ENCODE data around the gene SGIP1. TPM values are rescaled to one million over a fixed set of nuclear protein-coding genes. Genes with fewer than 3 reads are reported as not detected.

SGIP1 gene
- total RNA-seq, 1 experiment from 2014 or later, result 2.8 TPM

DNA sequence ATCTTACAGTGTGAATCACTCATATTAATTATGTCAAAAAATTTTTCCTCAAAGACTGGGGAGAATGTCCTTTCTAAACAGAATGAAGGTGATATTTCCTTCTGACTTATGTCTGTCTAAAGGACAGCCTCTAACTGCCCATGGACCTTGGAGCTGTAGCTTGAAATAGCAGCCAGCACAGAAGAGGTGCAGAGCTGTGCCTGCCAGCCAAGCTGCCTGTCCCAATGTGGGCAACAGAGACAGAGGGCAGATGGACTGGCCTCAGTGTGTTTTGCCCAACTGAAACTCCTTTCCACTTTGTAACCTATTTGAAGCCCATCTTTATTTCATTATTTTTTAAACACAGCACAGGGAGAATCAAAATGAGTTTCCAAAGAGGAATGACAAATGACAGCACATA lies 120.7 kb downstream of the SGIP1 start:
- Histone ChIP-seq H3K36me3 (no peaks in the 10 kb centered on the region), H3K9me3 (replicated peaks) (no peaks in the 10 kb centered on the region), H3K4me1 (replicated peaks) (no peaks in the 10 kb centered on the region), H3K27ac (no peak overlapping the region), H3K4me3 (no peak overlapping the region), H3K27me3 (replicated peaks) (no peaks in the 10 kb centered on the region)
- DNase-seq (ENCODE audit: low read depth in 1 of 2, low spot score in 2 of 2), result no peak

DNA sequence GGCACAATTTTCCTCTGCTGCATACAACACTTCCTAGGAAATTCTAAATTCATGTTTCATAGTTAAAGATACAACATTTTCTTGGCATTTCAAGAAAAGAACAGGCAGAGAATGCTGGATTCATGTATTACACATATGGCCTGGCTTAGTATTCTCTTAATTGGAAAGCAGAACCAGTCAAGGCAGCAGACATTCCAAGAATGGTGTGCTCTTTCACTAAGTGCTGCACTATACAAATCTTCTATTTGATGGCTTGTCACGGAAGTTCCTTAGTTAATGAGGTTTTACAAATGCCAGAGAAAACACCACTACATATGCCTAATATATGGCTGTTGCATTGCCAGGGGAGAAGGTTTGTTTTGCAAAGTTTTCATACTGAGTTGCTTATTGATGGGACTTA lies 137.5 kb downstream of the SGIP1 start:
- H3K4me3 ChIP-seq, result no peak overlapping the region
- no peak for DNase-seq (ENCODE audit: low read depth in 1 of 2, low spot score in 2 of 2)

DNA sequence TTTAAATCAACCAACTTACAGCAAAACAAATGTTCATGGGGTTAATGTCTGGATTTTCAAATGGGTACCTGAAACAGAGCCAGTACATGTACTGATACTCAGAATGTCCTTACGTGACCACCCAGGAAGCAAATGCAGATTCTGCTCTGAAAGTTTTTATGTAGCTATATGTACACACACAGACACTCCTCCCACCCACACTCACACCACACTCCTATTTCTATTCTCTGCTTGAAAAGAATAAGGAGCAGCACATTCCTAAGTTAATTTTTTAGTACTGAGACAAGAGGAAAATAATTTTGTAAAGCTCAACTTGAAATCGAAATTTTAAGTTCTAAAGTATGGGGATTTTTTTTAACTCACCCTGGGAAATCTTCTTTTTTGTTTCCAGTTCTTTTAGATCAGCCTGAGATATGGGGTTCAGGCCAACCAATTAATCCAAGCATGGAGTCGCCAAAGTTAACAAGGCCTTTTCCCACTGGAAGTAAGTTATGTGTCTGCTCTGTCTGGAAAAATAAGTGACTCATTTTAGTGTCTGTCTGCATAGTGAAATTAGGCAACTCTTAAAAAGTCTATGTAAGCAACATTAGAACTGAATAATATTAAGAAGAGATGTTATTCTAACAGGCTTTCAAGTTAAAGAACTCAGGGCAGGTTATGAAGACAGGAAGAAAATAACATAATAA lies 142.8 kb downstream of the SGIP1 start:
- no peak overlapping the region for H3K4me3 ChIP-seq
- peaks cover 39% of the 10 kb centered on the region for H3K4me1 ChIP-seq (replicated peaks)
- peak; percentile 50 to 75 for DNase-seq (ENCODE audit: low read depth in 1 of 2, low spot score in 2 of 2)
- no peaks in the 10 kb centered on the region for H3K27me3 ChIP-seq (replicated peaks)
- no peaks in the 10 kb centered on the region for H3K36me3 ChIP-seq
- peak overlapping the region; percentile 68 for H3K27ac ChIP-seq
- no peaks in the 10 kb centered on the region for H3K9me3 ChIP-seq (replicated peaks)

More for the DNA sequence above, 137.5 kb downstream of the SGIP1 start:
- Histone ChIP-seq H3K27ac (no peak overlapping the region), H3K9me3 (replicated peaks) (no peaks in the 10 kb centered on the region), H3K4me1 (replicated peaks) (peaks cover 13% of the 10 kb centered on the region), H3K27me3 (replicated peaks) (no peaks in the 10 kb centered on the region), H3K36me3 (no peaks in the 10 kb centered on the region)

DNA sequence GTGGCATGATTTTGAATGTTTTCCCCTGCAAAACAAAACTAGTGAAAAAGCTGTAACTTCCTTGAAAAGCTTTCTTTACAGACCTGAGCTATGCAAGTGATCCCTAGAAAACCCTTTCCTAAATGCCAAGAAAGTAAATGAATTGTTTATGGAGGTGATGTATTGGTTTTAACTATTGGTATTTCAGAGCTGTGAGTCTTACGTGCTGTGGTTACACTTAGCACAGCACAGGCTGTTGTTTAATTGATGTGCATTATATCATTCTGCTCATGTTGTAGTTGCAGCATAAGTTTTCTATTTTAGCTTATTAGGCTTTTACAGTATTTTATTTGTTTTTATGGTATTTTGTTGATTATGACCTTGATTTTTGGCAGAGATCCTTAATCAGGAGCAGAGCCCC lies 144.2 kb downstream of the SGIP1 start:
- no peaks in the 10 kb centered on the region for H3K9me3 ChIP-seq (replicated peaks)
- H3K36me3 ChIP-seq, result no peaks in the 10 kb centered on the region
- H3K4me3 ChIP-seq, result no peak overlapping the region
- H3K27ac ChIP-seq, result no peak overlapping the region
- no peaks in the 10 kb centered on the region for H3K27me3 ChIP-seq (replicated peaks)
- peaks cover 39% of the 10 kb centered on the region for H3K4me1 ChIP-seq (replicated peaks)
- DNase-seq (ENCODE audit: low read depth in 1 of 2, low spot score in 2 of 2), result no peak

DNA sequence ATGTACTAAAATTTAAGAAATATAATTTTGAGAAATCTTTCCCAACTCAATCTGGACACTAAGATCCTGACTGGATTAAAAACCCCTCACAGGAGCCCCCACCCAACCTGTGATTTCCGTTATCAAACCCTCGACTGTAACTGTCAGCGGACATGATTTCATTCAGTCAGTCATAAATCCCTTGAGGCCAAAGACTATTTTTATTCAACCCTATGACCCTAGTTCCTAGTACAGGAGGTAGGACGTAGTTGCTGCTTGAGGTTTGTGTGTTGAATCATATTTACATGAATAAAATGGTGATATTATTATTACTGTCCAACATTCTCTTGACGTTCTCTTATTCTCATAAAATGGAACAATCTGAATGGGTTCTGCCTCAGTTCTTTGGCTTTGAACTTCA lies 145.2 kb downstream of the SGIP1 start:
- H3K27me3 ChIP-seq (replicated peaks), result no peaks in the 10 kb centered on the region
- H3K9me3 ChIP-seq (replicated peaks), result no peaks in the 10 kb centered on the region
- no peak overlapping the region for H3K4me3 ChIP-seq
- H3K36me3 ChIP-seq, result no peaks in the 10 kb centered on the region
- no peak overlapping the region for H3K27ac ChIP-seq
- no peak for DNase-seq (ENCODE audit: low read depth in 1 of 2, low spot score in 2 of 2)
- peaks cover 39% of the 10 kb centered on the region for H3K4me1 ChIP-seq (replicated peaks)

DNA sequence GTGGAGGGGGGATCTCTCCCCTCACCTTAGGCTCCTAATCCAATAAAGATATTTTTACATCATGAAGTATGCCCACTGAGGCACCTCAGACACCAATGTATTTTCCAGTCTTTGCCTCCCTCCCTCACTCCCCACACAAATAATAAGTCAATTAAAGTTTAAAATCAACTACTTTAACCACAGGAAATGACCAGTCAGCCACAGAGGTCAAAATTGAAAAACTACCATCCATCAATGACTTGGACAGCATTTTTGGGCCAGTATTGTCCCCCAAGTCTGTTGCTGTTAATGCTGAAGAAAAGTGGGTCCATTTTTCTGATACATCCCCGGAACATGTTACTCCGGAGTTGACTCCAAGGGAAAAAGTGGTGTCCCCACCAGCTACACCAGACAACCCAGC lies 147.7 kb downstream of the SGIP1 start:
- H3K4me1 ChIP-seq (replicated peaks), result peaks cover 23% of the 10 kb centered on the region
- no peaks in the 10 kb centered on the region for H3K27me3 ChIP-seq (replicated peaks)
- H3K9me3 ChIP-seq (replicated peaks), result no peaks in the 10 kb centered on the region
- no peak overlapping the region for H3K27ac ChIP-seq
- no peak overlapping the region for H3K4me3 ChIP-seq
- H3K36me3 ChIP-seq, result no peaks in the 10 kb centered on the region
- no peak for DNase-seq (ENCODE audit: low read depth in 1 of 2, low spot score in 2 of 2)

DNA sequence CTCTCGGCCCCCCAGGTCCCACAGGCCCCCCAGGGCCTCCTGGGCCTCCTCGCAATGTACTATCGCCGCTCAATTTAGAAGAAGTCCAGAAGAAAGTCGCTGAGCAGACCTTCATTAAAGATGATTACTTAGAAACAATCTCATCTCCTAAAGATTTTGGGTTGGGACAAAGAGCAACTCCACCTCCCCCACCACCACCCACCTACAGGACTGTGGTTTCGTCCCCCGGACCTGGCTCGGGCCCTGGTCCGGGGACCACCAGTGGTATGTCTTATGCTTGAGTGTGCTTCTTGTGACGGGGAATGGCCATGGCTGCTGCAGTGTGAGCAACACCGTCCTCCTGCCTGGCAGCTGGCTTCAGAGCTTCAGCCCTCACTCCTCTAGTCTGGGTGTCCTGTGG lies 148.2 kb downstream of the SGIP1 start:
- H3K27me3 ChIP-seq (replicated peaks), result no peaks in the 10 kb centered on the region
- no peak overlapping the region for H3K4me3 ChIP-seq
- H3K9me3 ChIP-seq (replicated peaks), result no peaks in the 10 kb centered on the region
- no peaks in the 10 kb centered on the region for H3K36me3 ChIP-seq
- DNase-seq (ENCODE audit: low read depth in 1 of 2, low spot score in 2 of 2), result no peak
- no peak overlapping the region for H3K27ac ChIP-seq
- peaks cover 19% of the 10 kb centered on the region for H3K4me1 ChIP-seq (replicated peaks)

DNA sequence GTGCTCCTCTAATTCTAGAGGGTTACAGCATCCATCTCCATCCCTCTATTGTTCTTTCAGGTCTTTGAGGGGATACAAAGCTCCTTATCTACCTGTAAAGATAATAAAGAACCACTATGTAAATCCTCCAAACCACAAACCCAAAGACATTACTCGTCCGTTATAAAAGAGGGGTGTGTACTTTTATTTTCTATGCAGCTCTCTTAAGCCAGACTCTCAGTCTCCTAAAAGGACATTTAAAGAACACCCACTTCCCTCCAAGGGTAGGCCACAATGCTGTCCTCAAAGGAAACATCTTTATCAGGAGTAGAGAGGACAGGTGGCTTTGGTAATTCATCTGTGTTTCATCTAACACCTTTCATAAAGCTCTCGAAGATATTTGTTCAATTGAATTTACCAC lies 150.4 kb downstream of the SGIP1 start:
- Histone ChIP-seq H3K4me1 (replicated peaks) (no peaks in the 10 kb centered on the region), H3K9me3 (replicated peaks) (no peaks in the 10 kb centered on the region), H3K4me3 (no peak overlapping the region), H3K36me3 (no peaks in the 10 kb centered on the region), H3K27me3 (replicated peaks) (no peaks in the 10 kb centered on the region), H3K27ac (no peak overlapping the region)
- DNase-seq (ENCODE audit: low read depth in 1 of 2, low spot score in 2 of 2), result no peak

DNA sequence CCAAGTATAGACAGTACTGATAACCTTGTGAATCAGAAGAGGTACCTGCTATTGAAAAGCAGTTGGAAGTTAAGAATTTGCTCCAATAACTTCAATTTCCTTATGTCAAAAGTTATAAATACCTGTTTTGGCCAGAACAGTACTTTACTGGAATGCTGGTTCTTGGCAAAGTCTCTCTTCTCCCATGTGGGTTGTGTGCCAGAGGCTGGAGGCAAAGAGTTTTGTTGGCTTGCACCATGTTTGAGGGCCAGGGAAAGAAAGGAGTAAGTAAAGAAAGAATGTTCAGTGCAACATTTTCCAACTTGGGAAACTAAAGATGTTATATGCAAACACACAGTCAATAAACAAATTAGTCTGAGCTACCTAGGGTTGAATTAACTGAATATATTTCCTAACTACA lies 151.3 kb downstream of the SGIP1 start:
- Histone ChIP-seq H3K36me3 (no peaks in the 10 kb centered on the region), H3K4me1 (replicated peaks) (no peaks in the 10 kb centered on the region), H3K4me3 (no peak overlapping the region), H3K27me3 (replicated peaks) (no peaks in the 10 kb centered on the region), H3K27ac (no peak overlapping the region), H3K9me3 (replicated peaks) (no peaks in the 10 kb centered on the region)
- DNase-seq (ENCODE audit: low read depth in 1 of 2, low spot score in 2 of 2), result no peak

DNA sequence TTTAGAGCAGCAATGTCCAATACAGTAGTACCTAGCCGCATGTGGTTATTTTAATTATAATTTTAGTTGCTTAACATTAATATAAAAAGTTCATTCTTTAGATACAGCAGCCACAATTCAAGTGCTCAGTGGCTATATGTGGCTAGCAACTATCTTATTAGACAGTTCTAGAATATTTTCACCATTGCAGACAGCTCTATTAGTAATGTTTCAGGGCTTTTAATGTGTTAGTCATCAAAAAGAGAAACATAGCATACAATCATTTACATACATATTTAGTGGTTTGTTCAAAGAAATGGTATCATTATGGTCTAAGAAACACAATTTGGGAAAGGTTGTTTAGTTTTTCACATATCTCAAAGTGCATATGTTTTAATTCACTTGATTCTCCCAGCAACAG lies 151.7 kb downstream of the SGIP1 start:
- H3K4me3 ChIP-seq, result no peak overlapping the region
- H3K36me3 ChIP-seq, result no peaks in the 10 kb centered on the region
- H3K27me3 ChIP-seq (replicated peaks), result no peaks in the 10 kb centered on the region
- H3K27ac ChIP-seq, result no peak overlapping the region
- DNase-seq (ENCODE audit: low read depth in 1 of 2, low spot score in 2 of 2), result no peak
- H3K9me3 ChIP-seq (replicated peaks), result no peaks in the 10 kb centered on the region
- no peaks in the 10 kb centered on the region; the same call in 1 of the 2 replicates for H3K4me1 ChIP-seq (replicated peaks)

DNA sequence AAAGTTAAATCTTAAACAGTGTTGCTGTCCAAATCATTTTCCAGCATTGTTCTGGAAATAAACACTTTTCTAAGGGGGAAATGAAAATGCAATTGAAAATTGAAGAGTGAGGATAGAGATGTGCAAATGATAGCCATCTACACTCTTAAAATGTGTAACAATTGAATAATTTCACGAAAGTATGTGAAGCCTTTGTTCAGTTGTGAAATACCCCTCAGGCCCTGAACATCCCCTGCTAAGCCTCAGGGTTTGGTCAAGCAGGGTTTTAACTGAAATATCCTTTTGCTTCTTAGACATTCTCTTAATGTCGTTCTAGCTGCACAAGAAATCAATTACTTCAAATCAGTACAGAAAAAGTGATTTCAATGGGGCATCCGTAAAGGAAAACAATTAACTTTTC lies 152.5 kb downstream of the SGIP1 start:
- H3K9me3 ChIP-seq (replicated peaks), result no peaks in the 10 kb centered on the region
- no peak for DNase-seq (ENCODE audit: low read depth in 1 of 2, low spot score in 2 of 2)
- H3K27me3 ChIP-seq (replicated peaks), result no peaks in the 10 kb centered on the region
- H3K27ac ChIP-seq, result no peak overlapping the region
- no peaks in the 10 kb centered on the region for H3K36me3 ChIP-seq
- no peak overlapping the region for H3K4me3 ChIP-seq
- H3K4me1 ChIP-seq (replicated peaks), result peaks cover 7% of the 10 kb centered on the region

DNA sequence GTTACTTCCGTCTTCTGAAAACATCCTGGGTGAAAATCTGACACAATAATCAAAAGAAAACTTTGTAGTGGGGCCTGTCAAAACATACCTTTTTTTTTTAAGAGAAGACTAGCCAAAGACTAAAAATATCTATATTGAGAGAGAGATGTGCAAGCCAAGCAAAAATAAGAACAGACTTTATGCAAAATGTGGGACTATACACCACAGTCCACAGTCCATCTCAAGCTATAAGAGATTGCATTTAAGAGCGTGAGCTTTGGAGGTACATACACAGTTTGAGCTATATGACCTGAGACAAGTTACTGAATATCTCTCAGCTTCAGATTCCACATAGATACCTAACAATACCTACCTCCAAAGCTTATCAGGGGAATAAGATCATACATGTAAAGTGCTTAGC lies 153.4 kb downstream of the SGIP1 start:
- no peak for DNase-seq (ENCODE audit: low read depth in 1 of 2, low spot score in 2 of 2)
- Histone ChIP-seq H3K4me3 (no peak overlapping the region), H3K36me3 (no peaks in the 10 kb centered on the region), H3K4me1 (replicated peaks) (peaks cover 14% of the 10 kb centered on the region), H3K27ac (no peak overlapping the region), H3K9me3 (replicated peaks) (no peaks in the 10 kb centered on the region), H3K27me3 (replicated peaks) (no peaks in the 10 kb centered on the region)

DNA sequence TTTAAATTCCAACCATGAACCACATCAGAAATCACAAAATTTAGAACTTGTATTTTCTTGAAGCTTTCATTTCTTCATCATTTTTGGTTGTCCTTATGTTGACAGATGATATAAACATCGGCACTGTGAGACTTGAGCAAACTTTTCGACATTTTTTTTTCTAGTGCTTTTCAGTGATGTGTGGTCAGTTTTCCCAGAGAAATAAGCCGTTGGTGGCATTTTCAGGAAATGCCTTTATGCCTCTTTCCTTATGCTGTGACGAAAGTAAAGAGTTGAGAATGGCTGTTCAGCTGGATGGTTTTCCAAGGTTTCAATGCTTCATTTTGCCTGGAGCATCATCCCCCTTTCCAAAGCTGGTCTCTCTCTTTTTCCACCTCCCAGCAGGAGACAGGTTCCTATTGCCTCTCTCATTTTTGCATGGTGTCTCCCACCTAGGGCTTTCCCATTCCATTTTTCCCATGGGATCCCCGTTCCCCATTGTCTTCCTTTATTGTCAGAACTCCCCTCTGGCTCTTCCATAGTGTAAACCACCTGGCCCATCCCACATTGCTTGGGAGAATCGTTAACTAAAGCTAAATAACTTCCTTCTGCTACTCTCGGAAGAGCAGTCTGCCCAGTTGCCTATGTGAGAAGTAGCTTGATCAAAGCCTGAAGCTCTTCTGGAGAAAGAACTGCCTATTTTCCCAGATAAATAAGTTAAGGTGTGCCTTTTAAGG lies 156.9 kb downstream of the SGIP1 start:
- Histone ChIP-seq H3K9me3 (replicated peaks) (no peaks in the 10 kb centered on the region), H3K4me1 (replicated peaks) (peaks cover 14% of the 10 kb centered on the region), H3K27ac (peak overlapping the region; percentile 52), H3K36me3 (no peaks in the 10 kb centered on the region), H3K27me3 (replicated peaks) (no peaks in the 10 kb centered on the region), H3K4me3 (no peak overlapping the region)
- DNase-seq (ENCODE audit: low read depth in 1 of 2, low spot score in 2 of 2), result peak in 1 of 2 experiments; percentile 65

DNA sequence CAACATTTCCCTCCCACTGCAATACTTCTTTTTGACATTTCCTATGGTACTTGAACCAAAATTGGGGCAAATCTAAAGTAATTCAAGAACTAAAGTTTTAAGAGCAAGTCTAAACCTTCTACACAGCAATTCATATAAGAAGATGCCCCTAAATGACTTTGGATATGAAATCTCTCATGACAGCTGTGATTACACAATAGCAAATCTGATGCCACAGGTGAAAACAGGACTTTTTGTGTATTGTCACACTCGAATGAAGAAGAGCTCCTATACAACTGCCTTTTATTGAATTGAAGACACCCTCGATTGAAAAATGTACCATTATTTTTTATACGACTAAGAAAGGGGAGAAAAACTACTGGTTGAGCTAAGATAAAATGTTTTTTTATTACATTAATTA lies 158.7 kb downstream of the SGIP1 start:
- Histone ChIP-seq H3K4me3 (no peak overlapping the region), H3K4me1 (replicated peaks) (peaks cover 19% of the 10 kb centered on the region), H3K36me3 (no peaks in the 10 kb centered on the region), H3K27ac (no peak overlapping the region), H3K27me3 (replicated peaks) (no peaks in the 10 kb centered on the region), H3K9me3 (replicated peaks) (no peaks in the 10 kb centered on the region)
- no peak for DNase-seq (ENCODE audit: low read depth in 1 of 2, low spot score in 2 of 2)
